NCI-H1694 (cell line): Measurements from ENCODE around the gene DGKK.

Experiments
- DNase-seq: peaks from one replicate; lab custom pipeline; 2025; lab: John Stamatoyannopoulos, UW

Gene DGKK, protein sequence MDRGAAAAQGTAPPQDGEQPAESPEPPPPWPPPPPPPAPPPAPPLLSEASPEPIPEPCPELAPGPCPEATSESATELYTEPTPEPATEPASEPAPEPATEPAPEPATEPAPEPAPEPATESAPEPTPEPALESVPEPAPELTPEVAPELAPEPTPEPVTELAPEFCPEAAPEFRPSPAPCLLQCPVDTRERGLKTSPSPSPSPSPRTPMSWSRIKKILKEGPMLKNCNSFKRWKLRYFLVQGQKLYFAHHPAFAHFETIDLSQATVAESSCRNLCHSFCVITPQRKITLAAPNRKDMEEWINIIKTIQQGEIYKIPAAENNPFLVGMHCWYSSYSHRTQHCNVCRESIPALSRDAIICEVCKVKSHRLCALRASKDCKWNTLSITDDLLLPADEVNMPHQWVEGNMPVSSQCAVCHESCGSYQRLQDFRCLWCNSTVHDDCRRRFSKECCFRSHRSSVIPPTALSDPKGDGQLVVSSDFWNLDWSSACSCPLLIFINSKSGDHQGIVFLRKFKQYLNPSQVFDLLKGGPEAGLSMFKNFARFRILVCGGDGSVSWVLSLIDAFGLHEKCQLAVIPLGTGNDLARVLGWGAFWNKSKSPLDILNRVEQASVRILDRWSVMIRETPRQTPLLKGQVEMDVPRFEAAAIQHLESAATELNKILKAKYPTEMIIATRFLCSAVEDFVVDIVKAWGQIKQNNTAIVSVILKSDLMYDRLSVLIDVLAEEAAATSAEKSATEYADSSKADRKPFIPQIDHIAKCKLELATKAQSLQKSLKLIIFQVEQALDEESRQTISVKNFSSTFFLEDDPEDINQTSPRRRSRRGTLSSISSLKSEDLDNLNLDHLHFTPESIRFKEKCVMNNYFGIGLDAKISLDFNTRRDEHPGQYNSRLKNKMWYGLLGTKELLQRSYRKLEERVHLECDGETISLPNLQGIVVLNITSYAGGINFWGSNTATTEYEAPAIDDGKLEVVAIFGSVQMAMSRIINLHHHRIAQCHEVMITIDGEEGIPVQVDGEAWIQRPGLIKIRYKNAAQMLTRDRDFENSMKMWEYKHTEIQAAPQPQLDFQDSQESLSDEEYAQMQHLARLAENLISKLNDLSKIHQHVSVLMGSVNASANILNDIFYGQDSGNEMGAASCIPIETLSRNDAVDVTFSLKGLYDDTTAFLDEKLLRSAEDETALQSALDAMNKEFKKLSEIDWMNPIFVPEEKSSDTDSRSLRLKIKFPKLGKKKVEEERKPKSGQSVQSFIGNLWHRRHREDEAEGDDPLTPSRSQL

GRCh38 chrX:50470103-50471031 lies at the start of gene DGKK:
Gene DGKK, minus strand, starts transcription at chrX:50470825. Its CDS starts 147 bp downstream, at chrX:50470678.
- DNase-seq = no peak

DNA sequence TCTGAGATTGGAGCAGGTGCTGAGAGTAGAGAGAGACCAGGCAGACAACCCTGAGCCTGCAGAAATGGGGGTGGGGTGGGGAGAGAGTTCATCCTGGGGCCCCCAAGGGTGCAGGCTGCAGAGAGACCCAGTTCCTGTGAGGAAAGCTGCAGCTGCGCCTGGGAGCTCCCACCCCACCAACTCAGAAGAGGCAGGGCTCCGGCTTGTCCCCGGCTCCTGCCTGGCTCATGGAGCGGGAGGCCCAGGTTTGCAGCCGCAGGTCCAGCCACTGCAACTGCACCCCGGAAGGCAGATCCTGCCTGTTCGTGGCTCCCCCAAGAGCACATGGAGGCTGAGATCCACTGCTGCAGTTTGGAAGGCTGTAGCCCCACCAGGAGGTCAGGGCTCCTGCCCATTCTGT lies 44.2 kb upstream of the DGKK start:
- no peak for DNase-seq

DNA sequence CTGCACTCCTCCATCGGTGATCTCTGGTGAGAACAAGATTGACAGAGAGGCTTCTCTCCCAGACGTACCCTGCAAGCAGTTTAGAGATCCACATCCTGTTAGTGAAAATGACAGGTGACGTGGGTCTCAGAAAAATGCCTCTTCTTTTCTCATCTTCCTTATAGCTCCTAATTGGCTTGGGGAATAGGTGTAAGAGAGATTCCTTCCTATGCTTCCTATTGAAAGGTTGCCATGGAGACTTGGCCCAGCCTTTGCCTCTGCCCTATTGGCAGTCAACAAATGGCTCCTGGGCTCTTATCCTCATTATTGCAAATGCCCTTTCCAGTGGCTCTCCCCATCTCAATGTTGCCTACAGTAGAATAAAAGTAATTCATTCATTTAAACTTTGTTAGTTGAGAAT lies 26.5 kb upstream of the DGKK start:
- no peak for DNase-seq

GRCh38 chrX:50495616-50496015 lies 25.0 kb upstream of the DGKK start:
- no peak for DNase-seq

- no peak for DNase-seq
These were observed 22.1 kb upstream of the DGKK start for GRCh38 chrX:50492720-50493119.

DNA sequence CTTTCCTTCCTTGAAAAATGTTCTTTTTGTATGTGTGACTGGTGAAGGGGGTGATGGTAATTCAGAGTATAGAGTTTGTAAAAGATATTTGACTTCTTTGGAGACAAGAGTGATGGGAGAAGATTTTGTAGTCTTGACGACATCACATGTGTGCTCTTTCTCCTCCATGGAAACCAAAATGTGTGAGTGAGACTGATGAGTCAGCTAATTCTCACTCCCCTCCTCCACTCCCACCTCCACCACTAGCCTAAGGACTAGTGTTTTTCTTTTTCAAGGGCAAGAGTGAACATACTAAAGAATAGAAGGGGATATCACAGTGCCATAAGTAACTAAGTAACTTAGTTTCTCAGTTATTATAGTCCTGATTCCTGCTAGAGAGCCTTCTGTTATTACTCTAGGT lies 14.0 kb upstream of the DGKK start:
- no peak for DNase-seq

DNA sequence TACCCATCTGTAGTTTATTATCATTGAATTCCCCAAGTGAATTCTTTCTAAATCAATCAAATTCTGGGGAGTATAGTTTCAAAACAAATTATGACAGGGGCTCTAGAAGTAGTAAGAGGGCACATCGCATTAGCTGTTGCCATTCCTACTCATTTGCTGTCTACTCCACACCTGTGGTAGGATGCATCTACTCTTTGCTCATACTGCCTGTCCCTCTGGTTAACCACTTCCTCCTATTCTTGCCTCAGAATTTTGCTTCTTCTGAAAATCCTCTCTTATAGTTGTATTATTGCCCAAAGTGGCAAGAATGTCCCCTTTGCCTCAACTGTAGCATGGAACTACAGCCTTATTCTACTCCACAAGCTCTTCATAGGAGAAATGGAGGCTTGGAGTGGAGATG lies 12.7 kb upstream of the DGKK start:
- DNase-seq = no peak

DNA sequence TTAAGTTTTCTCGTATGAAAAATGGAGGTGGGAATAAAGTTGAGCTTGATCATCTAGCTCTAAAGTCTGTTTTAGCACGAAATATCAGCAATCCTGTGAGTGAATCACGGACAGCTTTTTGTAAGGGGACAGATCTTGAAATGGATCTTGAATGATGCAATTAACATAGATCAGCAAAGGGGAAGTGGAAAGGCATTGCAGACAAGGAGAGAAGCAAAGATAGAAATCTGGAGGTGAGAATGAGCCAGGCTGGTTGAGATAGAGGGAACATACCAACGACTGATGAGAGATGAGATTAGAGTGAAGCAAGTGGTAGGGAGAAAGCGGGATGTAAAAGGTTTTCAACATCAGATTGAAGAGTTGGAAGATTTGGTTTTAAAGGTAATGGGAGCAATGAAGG lies 4.6 kb upstream of the DGKK start:
- no peak for DNase-seq

- DNase-seq = no peak
These were observed 765 bp upstream of the DGKK start for GRCh38 chrX:50471390-50471789.

DNA sequence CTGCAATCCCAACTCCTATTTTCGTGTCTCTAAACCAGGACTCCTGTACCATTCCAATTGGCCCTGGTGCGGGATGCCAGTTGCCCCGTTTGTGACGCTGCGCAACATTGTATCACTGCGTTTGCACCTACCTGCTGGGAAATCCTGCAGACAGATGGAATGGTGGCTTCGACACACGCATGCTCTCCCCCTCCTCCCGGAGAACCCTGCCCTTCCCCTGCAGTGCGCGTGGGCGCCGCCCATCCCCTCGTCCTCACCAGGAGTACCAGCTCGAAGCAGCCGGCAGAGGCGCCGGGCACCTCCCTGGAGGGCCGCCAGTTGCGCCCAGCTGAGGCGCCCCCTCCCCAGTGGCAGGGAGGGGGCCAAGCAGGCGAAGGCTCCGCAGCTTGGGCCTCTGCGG lies 1.4 kb downstream of the DGKK start:
- no peak for DNase-seq

- DNase-seq = no peak
These were observed 11.0 kb downstream of the DGKK start for GRCh38 chrX:50459615-50460014.

DNA sequence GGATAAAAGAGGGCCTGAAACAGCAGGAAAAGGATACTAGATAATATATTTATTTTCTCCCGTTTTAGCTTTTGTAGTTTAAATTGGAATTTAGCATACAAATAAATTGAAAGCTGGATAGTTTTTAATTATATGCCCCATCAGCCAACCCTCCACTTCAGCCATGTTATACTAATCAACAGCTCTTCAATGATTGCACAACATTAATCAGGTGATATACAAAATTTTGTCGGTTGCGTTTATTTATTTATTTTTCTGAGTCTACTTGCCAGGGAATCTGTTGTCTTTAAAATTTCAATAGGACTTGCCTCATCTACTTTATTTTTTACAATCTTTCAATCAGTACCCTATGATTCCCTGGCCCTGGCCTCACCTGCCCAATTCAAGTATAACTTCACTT lies 12.1 kb downstream of the DGKK start:
- no peak for DNase-seq

GRCh38 chrX:50456712-50457484 lies 13.7 kb downstream of the DGKK start:
- DNase-seq = no peak

DNA sequence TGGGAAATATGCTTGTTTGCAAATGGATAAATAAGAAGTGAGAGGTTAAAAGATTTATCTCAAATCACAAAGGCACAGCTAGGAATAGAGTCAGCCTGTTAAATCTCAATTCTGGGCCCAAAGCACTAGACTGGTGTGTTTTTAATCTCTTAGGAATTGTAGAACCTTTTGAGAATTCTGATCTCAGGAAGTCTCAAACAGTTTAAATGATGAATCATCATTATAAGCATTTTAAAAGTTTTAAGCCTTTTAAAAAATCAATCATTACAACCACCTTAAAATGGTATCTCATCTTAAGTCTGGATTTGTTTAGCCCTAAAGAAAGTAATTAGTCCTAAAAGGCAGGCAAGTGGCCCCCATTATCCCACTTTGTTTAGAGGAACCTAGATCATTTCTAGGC lies 17.8 kb downstream of the DGKK start:
- no peak for DNase-seq

DNA sequence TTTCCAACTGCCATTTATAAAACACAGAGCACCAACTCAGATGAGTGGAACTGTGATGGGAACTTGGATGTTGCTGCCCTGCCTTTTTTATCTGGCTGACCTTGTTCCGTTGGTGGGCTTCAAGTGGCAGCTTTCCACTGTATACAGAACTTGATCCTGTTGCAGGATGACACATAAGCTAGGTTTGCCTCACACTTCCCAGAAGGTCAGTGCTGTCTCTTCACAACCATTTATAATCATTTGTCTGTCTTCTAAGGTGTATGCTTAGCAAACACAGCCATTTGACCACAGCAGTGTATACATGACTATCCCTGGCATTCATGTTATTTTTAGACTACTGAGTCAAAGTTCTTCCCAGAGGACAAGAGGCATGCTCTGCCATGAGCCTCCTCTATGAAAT lies 20.3 kb downstream of the DGKK start:
- no peak for DNase-seq

DNA sequence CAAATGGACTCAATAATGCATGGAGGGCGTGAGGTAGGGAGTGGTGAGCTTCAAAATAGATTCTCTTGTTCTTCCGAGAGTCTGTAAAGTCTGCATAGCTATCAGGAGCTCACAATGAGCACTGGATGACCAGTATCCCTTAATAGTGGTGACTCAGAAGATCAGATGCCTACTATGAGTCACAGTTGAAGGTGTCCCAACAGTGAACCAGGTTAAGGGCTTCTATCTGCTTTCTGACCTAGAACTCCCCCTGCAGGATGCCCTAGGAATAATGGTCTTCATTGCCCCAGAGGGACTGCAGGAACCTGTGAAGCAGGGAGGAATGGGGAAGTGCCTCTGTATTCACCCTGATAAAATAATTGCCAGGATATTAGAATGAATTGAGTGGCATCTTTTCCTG lies 22.1 kb downstream of the DGKK start:
- DNase-seq = no peak

GRCh38 chrX:50447535-50447934 lies 23.1 kb downstream of the DGKK start:
- no peak for DNase-seq

GRCh38 chrX:50442426-50443116 lies 28.1 kb downstream of the DGKK start:
- no peak for DNase-seq

- DNase-seq = no peak
These were observed 33.8 kb downstream of the DGKK start for GRCh38 chrX:50436797-50437196.

- no peak for DNase-seq
These were observed 37.8 kb downstream of the DGKK start for GRCh38 chrX:50432829-50433289.
